Panc1 (cell line): ENCODE results near the gene EVX2. TPM values are rescaled to one million over a fixed set of nuclear protein-coding genes. Genes with fewer than 3 reads are reported as not detected.

Experiments
- ATAC-seq: fragments of 200-7000 bp; cut with Tn5 transposase; 2 replicates; pipeline ENCODE4 v1.9.1; 2020; ENCODE audit warnings: mild to moderate bottlenecking, moderate library complexity
- BruUV-seq: library from RNA; stranded (reverse); fragments of 400-500 nt; replicated peaks from 2 replicates; lab custom pipeline; 2021; lab: Mats Ljungman, UMichigan
- CTCF ChIA-PET: fragments of 300-600 bp; sonication (Branson Sonifier 250); formaldehyde crosslinking; loops from one replicate; lab custom pipeline; 2022; ENCODE audit warnings: antibody characterized with exemption; lab: Charles Lee
- POLR2A ChIA-PET: fragments of 300-600 bp; sonication (Branson Sonifier 250); formaldehyde crosslinking; loops from one replicate; lab custom pipeline; 2022; ENCODE audit warnings: antibody characterized with exemption; lab: Charles Lee
- DNase-seq: peaks from one replicate; pipeline ENCODE4 v3.0.0-alpha.2; 2010; ENCODE audit warnings: low read depth, low spot score
- H3K27ac ChIP-seq: 2 replicates; pipeline ENCODE4 v1.5.1; 2011; ENCODE audit warnings: mild to moderate bottlenecking, low read length, inconsistent platforms
- H3K27me3 ChIP-seq: fragments of 200-500 bp; sonication (Bioruptor generic); 2 replicates; pipeline ENCODE4 v1.6.0; 2014; ENCODE audit warnings: low read length, inconsistent platforms; ENCODE audit not compliant: control insufficient read depth, insufficient read depth
- H3K36me3 ChIP-seq: fragments of 200-500 bp; sonication (Bioruptor generic); 2 replicates; pipeline ENCODE4 v1.5.1; 2014; ENCODE audit warnings: inconsistent platforms, mild to moderate bottlenecking, low read length, moderate library complexity; ENCODE audit not compliant: control insufficient read depth, insufficient read depth
- H3K4me1 ChIP-seq: 2 replicates; pipeline ENCODE4 v1.5.1; 2011; ENCODE audit warnings: inconsistent platforms, mild to moderate bottlenecking, low read length, moderate library complexity; ENCODE audit not compliant: control insufficient read depth, insufficient read depth
- H3K4me3 ChIP-seq, 2 experiments: 2 replicates each; pipeline ENCODE4 v1.5.1; 2011 to 2012; ENCODE audit warnings: low read depth in 2 of 2, low read length in 2 of 2, mild to moderate bottlenecking in 2 of 2, inconsistent platforms in 1 of 2, moderate library complexity in 1 of 2
- H3K9me3 ChIP-seq: fragments of 200-500 bp; sonication (Bioruptor generic); 2 replicates; pipeline ENCODE4 v1.5.1; 2014; ENCODE audit warnings: low read depth, mild to moderate bottlenecking, inconsistent platforms, low read length, moderate library complexity; ENCODE audit not compliant: control insufficient read depth, insufficient read depth
- POLR2AphosphoS5 ChIP-seq: IDR thresholded peaks from 2 replicates; pipeline ENCODE4 v1.6.1; 2012; ENCODE audit warnings: mild to moderate bottlenecking, low read depth, low read length, moderate library complexity
- SIN3A ChIP-seq: IDR thresholded peaks from 2 replicates; pipeline ENCODE4 v1.6.1; 2012; ENCODE audit warnings: low read depth, mild to moderate bottlenecking, low read length, moderate library complexity, borderline replicate concordance; ENCODE audit not compliant: insufficient read depth
- TCF7L2 ChIP-seq: IDR thresholded peaks from 2 replicates; pipeline ENCODE4 v1.6.1; 2011; ENCODE audit warnings: mild to moderate bottlenecking, low read depth, low read length, inconsistent platforms
- in situ Hi-C: cut with HindIII; loops from 2 replicates; pipeline ENCODE4 v1.10.0; 2016; ENCODE audit warnings: low sequenced_read_pairs, low pct_unique_long_range_greater_than_20kb
- intact Hi-C: fragments of 100-400 bp; cut with micrococcal nuclease; formaldehyde crosslinking; loops from one replicate; pipeline ENCODE4 v1.10.0; 2022; ENCODE audit not compliant: unreplicated experiment
- total RNA-seq: library from RNA; stranded (reverse); gene quantifications from one replicate; pipeline ENCODE4 v1.2.1, GENCODE V29; 2021; ENCODE audit not compliant: unreplicated experiment
- TF ChIP-seq, protein P1 (sequence below), 2 experiments: IDR thresholded peaks; 2 replicates each; pipeline ENCODE4 v1.6.1; 2011 to 2012; ENCODE audit warnings: low read depth in 2 of 2, control low read depth in 1 of 2, low read length in 1 of 2, mild to moderate bottlenecking in 1 of 2, moderate library complexity in 1 of 2; ENCODE audit not compliant: insufficient read depth in 1 of 2
- TF ChIP-seq, protein P2 (sequence below): fragments of 450-650 bp; IDR thresholded peaks from 2 replicates; pipeline ENCODE4 v1.5.1; 2017; ENCODE audit warnings: mild to moderate bottlenecking

EVX2 gene
- total RNA-seq, 1 experiment from 2014 or later: not detected

DNA sequence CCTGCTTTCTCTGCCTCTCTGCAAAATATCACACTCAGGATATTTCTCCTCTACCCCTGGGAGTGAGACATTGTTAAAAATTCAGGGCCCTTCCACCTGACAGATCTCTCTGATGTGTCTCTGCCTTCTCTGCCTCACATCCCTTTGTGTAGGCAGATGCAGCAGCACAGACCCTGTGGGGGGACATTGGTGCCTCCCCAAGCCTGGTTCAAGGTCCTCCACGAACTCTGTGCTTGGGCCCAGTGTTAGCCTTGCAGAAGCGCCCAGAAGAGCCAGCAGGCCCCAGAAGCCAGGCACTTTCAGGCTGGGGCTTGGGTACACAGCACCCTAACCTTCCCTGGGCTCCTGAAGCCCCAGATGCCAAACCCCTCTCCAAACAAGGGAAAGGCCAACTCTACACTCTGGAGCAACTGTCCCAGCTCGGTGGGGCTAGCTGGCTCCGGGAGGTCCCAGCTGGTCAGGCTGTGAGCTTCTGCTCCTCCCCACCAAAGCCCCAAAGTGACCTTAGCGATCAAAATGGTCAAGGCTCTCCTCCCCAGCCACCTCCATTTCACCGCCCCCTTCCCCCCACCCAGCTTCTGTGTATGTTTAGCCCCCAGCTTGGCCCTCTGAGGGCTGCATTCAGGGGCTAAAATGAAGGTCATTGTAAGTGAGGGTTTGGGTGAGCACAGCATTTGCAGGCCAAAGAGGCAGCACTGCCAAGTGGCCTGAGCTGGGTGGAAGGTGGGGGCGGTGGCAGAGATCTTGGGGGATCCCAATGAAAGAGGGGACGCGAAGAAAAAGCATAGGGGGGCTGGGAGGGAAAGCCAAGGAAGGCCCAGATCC, 41.4 kb upstream of the EVX2 start:
- Histone ChIP-seq H3K9me3 (no peaks in the 10 kb centered on the region), H3K27ac (no peak overlapping the region), H3K4me3 (no peak overlapping the region), H3K4me1 (peaks cover 7% of the 10 kb centered on the region), H3K36me3 (no peaks in the 10 kb centered on the region), H3K27me3 (no peaks in the 10 kb centered on the region)
- in situ Hi-C loops: no loop called here
- ChIA-PET CTCF (interaction anchor here (0.6 to 1.2 kb wide), 2 partner anchors 246 to 529 kb away, joined by 3 to 4 read pairs; no protein-coding TSS in a partner anchor), POLR2A (no interaction called here)
- ATAC-seq (peak; percentile 30; the same call in 1 of the 2 replicates), DNase-seq (no peak)
- BruUV-seq: no TSS peak
- intact Hi-C loops: loop anchor here (5.0 to 10.0 kb wide), 4 partner anchors 527 to 1037 kb away; no protein-coding TSS in a partner anchor
- TF ChIP-seq, protein P1, sequence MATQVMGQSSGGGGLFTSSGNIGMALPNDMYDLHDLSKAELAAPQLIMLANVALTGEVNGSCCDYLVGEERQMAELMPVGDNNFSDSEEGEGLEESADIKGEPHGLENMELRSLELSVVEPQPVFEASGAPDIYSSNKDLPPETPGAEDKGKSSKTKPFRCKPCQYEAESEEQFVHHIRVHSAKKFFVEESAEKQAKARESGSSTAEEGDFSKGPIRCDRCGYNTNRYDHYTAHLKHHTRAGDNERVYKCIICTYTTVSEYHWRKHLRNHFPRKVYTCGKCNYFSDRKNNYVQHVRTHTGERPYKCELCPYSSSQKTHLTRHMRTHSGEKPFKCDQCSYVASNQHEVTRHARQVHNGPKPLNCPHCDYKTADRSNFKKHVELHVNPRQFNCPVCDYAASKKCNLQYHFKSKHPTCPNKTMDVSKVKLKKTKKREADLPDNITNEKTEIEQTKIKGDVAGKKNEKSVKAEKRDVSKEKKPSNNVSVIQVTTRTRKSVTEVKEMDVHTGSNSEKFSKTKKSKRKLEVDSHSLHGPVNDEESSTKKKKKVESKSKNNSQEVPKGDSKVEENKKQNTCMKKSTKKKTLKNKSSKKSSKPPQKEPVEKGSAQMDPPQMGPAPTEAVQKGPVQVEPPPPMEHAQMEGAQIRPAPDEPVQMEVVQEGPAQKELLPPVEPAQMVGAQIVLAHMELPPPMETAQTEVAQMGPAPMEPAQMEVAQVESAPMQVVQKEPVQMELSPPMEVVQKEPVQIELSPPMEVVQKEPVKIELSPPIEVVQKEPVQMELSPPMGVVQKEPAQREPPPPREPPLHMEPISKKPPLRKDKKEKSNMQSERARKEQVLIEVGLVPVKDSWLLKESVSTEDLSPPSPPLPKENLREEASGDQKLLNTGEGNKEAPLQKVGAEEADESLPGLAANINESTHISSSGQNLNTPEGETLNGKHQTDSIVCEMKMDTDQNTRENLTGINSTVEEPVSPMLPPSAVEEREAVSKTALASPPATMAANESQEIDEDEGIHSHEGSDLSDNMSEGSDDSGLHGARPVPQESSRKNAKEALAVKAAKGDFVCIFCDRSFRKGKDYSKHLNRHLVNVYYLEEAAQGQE (IDR thresholded peaks at IDR 0.05; ENCODE audit: insufficient read depth in 1 of 2, low read depth in 2 of 2, low read length in 1 of 2): no peak
- no peak for TF ChIP-seq TCF7L2
- TF ChIP-seq SIN3A: no peak
- TF ChIP-seq, protein P2, sequence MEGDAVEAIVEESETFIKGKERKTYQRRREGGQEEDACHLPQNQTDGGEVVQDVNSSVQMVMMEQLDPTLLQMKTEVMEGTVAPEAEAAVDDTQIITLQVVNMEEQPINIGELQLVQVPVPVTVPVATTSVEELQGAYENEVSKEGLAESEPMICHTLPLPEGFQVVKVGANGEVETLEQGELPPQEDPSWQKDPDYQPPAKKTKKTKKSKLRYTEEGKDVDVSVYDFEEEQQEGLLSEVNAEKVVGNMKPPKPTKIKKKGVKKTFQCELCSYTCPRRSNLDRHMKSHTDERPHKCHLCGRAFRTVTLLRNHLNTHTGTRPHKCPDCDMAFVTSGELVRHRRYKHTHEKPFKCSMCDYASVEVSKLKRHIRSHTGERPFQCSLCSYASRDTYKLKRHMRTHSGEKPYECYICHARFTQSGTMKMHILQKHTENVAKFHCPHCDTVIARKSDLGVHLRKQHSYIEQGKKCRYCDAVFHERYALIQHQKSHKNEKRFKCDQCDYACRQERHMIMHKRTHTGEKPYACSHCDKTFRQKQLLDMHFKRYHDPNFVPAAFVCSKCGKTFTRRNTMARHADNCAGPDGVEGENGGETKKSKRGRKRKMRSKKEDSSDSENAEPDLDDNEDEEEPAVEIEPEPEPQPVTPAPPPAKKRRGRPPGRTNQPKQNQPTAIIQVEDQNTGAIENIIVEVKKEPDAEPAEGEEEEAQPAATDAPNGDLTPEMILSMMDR: no peak
- TF ChIP-seq POLR2AphosphoS5: no peak

DNA sequence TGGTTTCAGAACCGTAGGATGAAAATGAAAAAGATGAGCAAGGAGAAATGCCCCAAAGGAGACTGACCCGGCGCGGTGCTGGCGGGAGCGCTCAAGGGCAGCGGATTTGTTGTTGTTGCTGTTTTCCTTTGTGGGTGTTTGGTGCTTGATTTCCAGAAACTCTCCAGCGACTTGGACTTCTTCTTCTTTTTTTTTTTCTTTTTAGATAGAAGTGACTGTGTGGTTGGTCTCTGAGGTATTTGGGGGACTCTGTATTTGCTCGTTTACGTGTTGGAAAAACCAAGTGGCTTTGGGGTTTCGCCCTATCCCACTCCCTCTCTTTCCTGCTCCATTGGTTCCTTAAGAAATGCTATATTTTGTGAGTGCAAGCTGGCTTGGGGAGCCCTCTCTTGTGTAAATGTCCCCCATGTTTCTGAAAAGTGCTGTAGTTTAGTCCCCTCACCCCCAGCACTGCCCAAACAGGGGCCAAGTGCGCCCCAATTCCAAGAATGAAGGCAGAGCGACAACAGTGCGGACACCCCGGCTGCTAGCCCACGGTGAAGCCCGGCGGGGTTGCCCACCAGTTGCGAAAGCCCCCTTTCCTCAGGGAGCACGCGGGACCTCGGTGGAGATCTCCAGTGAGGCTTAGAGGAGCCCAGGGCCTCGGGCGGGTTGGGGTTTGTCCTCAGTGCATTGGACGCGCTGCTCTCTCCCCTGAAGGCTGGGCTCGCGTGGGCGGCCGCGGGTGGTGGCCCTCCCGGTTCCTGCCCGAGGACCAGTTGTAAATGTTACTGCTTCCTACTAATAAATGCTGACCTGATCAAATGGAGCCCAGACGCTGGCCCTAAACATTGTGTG, 40.6 kb upstream of the EVX2 start:
- H3K36me3 ChIP-seq: no peaks in the 10 kb centered on the region
- no TSS peak for BruUV-seq
- ChIA-PET CTCF (interaction anchor here (0.6 to 1.2 kb wide), 2 partner anchors 247 to 530 kb away, joined by 3 to 4 read pairs; no protein-coding TSS in a partner anchor), POLR2A (no interaction called here)
- H3K9me3 ChIP-seq: no peaks in the 10 kb centered on the region
- no peak overlapping the region for H3K4me3 ChIP-seq
- ATAC-seq (no peak), DNase-seq (no peak)
- TF ChIP-seq SIN3A: no peak
- TF ChIP-seq, protein P2: no peak
- no peak for TF ChIP-seq TCF7L2
- TF ChIP-seq, protein P1 (IDR thresholded peaks at IDR 0.05; ENCODE audit: insufficient read depth in 1 of 2, low read depth in 2 of 2, low read length in 1 of 2): no peak
- no peak for TF ChIP-seq POLR2AphosphoS5
- H3K4me1 ChIP-seq: peaks cover 7% of the 10 kb centered on the region
- intact Hi-C loops: loop anchor here (10.0 kb wide), 1 partner anchor 690 kb away; no protein-coding TSS in a partner anchor
- H3K27ac ChIP-seq: no peak overlapping the region
- in situ Hi-C loops: no loop called here
- H3K27me3 ChIP-seq: no peaks in the 10 kb centered on the region
